PC-9 (cell line): Measurements from ENCODE around the gene SLC24A4. TPM values are rescaled to one million over a fixed set of nuclear protein-coding genes. Genes with fewer than 3 reads are reported as not detected.

ENCODE experiments used
- BruUV-seq: library from RNA; stranded (reverse); fragments of 400-500 nt; replicated peaks from 2 replicates; lab custom pipeline; 2021; lab: Mats Ljungman, UMichigan
- CTCF ChIA-PET: fragments of 300-600 bp; sonication (Branson Sonifier 250); formaldehyde crosslinking; loops from one replicate; lab custom pipeline; 2022; ENCODE audit warnings: antibody characterized with exemption; lab: Charles Lee
- POLR2A ChIA-PET: fragments of 300-600 bp; sonication (Branson Sonifier 250); formaldehyde crosslinking; loops from one replicate; lab custom pipeline; 2022; ENCODE audit warnings: antibody characterized with exemption; ENCODE audit not compliant: unreplicated experiment; lab: Charles Lee
- DNase-seq, 2 experiments: peaks; one replicate each; pipeline versions ENCODE4 v3.0.0 to v3.0.0-alpha.2; 2015 to 2022; ENCODE audit warnings: mixed read lengths in 1 of 2
- H2AFZ ChIP-seq: fragments of 200-600 bp; sonication (generic); 2 replicates; pipeline ENCODE4 v1.8.1; 2017; ENCODE audit warnings: antibody characterized with exemption
- H3F3A ChIP-seq: fragments of 200-600 bp; sonication (generic); 2 replicates; pipeline ENCODE4 v1.8.1; 2017; ENCODE audit warnings: antibody characterized with exemption, mild to moderate bottlenecking, low read depth; ENCODE audit not compliant: insufficient read depth
- H3K27ac ChIP-seq: fragments of 200-600 bp; sonication (generic); 2 replicates; pipeline ENCODE4 v1.6.1; 2016; ENCODE audit warnings: mixed run types
- H3K27me3 ChIP-seq: fragments of 200-600 bp; sonication (generic); 2 replicates; pipeline ENCODE4 v1.6.1; 2016; ENCODE audit warnings: low read depth, mixed run types; ENCODE audit not compliant: insufficient read depth
- H3K36me3 ChIP-seq: fragments of 200-600 bp; sonication (generic); 2 replicates; pipeline ENCODE4 v1.6.1; 2016; ENCODE audit warnings: low read depth, mixed run types
- H3K4me1 ChIP-seq: fragments of 200-600 bp; sonication (generic); replicated peaks from 2 replicates; pipeline ENCODE4 v1.6.1; 2016; ENCODE audit warnings: mixed run types; ENCODE audit not compliant: insufficient read depth
- H3K4me2 ChIP-seq: fragments of 200-600 bp; sonication (generic); 2 replicates; pipeline ENCODE4 v1.6.1; 2017; ENCODE audit warnings: mixed run types
- H3K4me3 ChIP-seq: fragments of 200-600 bp; sonication (generic); 2 replicates; pipeline ENCODE4 v1.6.1; 2016; ENCODE audit warnings: mixed run types
- H3K79me2 ChIP-seq: fragments of 200-600 bp; sonication (generic); 2 replicates; pipeline ENCODE4 v1.6.1; 2017; ENCODE audit warnings: low read depth, mixed run types
- H3K9me2 ChIP-seq: fragments of 200-600 bp; sonication (generic); 2 replicates; pipeline ENCODE4 v1.8.1; 2017; ENCODE audit warnings: mild to moderate bottlenecking; ENCODE audit not compliant: insufficient read depth
- H3K9me3 ChIP-seq: fragments of 200-600 bp; sonication (generic); 2 replicates; pipeline ENCODE4 v1.8.1; 2016; ENCODE audit warnings: low read depth; ENCODE audit not compliant: insufficient read depth
- H4K20me1 ChIP-seq: fragments of 200-600 bp; sonication (generic); 2 replicates; pipeline ENCODE4 v1.8.1; 2017; ENCODE audit not compliant: insufficient read depth
- CTCF ChIP-seq: fragments of 200-600 bp; sonication (generic); conservative IDR thresholded peaks from 2 replicates; pipeline ENCODE4 v1.6.1; 2017; ENCODE audit warnings: mixed run types, antibody characterized with exemption, mild to moderate bottlenecking, moderate library complexity
- EZH2 ChIP-seq: fragments of 200-600 bp; sonication (generic); IDR thresholded peaks from 2 replicates; pipeline ENCODE4 v1.8.0; 2017; ENCODE audit warnings: antibody characterized with exemption, low read depth
- intact Hi-C: fragments of 100-400 bp; cut with micrococcal nuclease; formaldehyde crosslinking; loops from one replicate; pipeline ENCODE4 v1.10.0; 2022; ENCODE audit not compliant: unreplicated experiment
- total RNA-seq: library from RNA; stranded (reverse); gene quantifications from 2 replicates; pipeline ENCODE4 v1.2.3, GENCODE V29; 2021

SLC24A4 gene
- total RNA-seq, 1 experiment from 2014 or later = not detected

GRCh38 chr14:92463141-92463540, 140.2 kb downstream of the SLC24A4 start:
- H3K36me3 ChIP-seq = no peaks in the 10 kb centered on the region
- no peaks in the 10 kb centered on the region for H3K4me1 ChIP-seq
- H3K27ac ChIP-seq = no peak overlapping the region
- no peaks in the 10 kb centered on the region for H3K9me2 ChIP-seq
- BruUV-seq = no TSS peak
- no peak overlapping the region for H3K4me2 ChIP-seq
- no peaks in the 10 kb centered on the region for H4K20me1 ChIP-seq
- TF ChIP-seq CTCF (no peak), EZH2 (no peak)
- no peaks in the 10 kb centered on the region for H3K79me2 ChIP-seq
- H3K4me3 ChIP-seq = no peak overlapping the region
- no peaks in the 10 kb centered on the region for H3F3A ChIP-seq
- 0 out of 2 replicates have a peak, but pooled peaks cover 4% of the 10 kb centered on the region for H3K9me3 ChIP-seq
- no peak for DNase-seq
- H3K27me3 ChIP-seq = no peaks in the 10 kb centered on the region
- intact Hi-C loops = no loop called here
- POLR2A ChIA-PET = no interaction called here
- CTCF ChIA-PET = no interaction called here
- H2AFZ ChIP-seq = no peak overlapping the region

DNA sequence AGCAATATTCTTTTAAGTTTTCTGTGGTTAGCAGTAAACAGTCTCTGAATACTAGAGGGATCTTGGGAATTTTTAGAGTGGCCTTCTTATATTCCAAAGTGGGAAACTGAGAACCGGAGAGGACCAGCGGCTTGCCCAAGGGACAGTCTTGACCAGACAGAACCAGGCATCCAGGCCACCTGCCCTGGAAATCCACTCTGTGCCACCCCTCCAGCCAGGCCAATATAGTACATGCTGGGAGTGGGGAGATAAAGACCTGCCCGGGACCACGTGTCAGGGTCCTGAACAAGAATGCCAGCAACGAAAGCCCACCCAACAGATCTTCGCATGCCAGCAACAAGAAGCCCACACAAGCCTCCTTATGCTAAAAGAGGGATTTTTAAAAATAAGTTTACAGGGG, 141.2 kb downstream of the SLC24A4 start:
- no peak overlapping the region for H2AFZ ChIP-seq
- no peaks in the 10 kb centered on the region for H3K4me1 ChIP-seq
- intact Hi-C loops = no loop called here
- H3K27ac ChIP-seq = no peak overlapping the region
- H3K9me2 ChIP-seq = no peaks in the 10 kb centered on the region
- H3K4me2 ChIP-seq = no peak overlapping the region
- TF ChIP-seq CTCF (no peak), EZH2 (no peak)
- 0 out of 2 replicates have a peak, but pooled peaks cover 4% of the 10 kb centered on the region for H3K9me3 ChIP-seq
- no peak overlapping the region for H3K4me3 ChIP-seq
- no peaks in the 10 kb centered on the region for H3K36me3 ChIP-seq
- DNase-seq = no peak
- H3F3A ChIP-seq = no peaks in the 10 kb centered on the region
- no peaks in the 10 kb centered on the region for H3K27me3 ChIP-seq
- CTCF ChIA-PET = no interaction called here
- POLR2A ChIA-PET = no interaction called here
- BruUV-seq = no TSS peak
- no peaks in the 10 kb centered on the region for H3K79me2 ChIP-seq
- H4K20me1 ChIP-seq = no peaks in the 10 kb centered on the region

- TF ChIP-seq EZH2 (no peak), CTCF (no peak)
- Histone ChIP-seq H3K27ac (no peak overlapping the region), H4K20me1 (no peaks in the 10 kb centered on the region), H3K9me2 (no peaks in the 10 kb centered on the region), H3K79me2 (no peaks in the 10 kb centered on the region), H3K4me3 (no peak overlapping the region), H3F3A (no peaks in the 10 kb centered on the region), H3K27me3 (no peaks in the 10 kb centered on the region), H3K9me3 (0 out of 2 replicates have a peak, but pooled peaks cover 4% of the 10 kb centered on the region), H3K4me2 (no peak overlapping the region), H3K4me1 (peaks cover 2% of the 10 kb centered on the region; the same call in 1 of the 2 replicates), H2AFZ (no peak overlapping the region), H3K36me3 (no peaks in the 10 kb centered on the region)
- no TSS peak for BruUV-seq
- intact Hi-C loops = no loop called here
- ChIA-PET CTCF (no interaction called here), POLR2A (no interaction called here)
- DNase-seq = no peak
Observed at GRCh38 chr14:92464716-92465115, 141.8 kb downstream of the SLC24A4 start.
